Measurements from ENCODE around the gene KRTAP10-3.

DNA sequence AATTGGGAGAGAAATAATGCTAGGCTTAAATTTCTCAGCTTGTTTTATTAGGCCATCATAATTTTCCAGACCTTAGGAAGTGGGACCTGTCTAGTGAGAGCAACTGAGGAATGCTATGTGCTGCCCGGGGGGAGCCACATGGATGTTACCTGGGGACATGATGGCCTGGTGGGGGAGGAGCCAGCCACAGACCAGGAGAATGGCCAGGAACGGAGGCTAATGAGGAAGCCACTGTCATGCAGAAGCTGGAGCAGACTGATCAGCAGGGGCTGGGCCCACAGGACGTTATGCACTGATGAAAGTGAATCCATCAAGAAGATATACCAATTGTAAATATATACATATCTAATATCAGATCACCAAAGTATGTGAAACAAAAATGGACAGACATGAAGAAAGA is 14.0 kb downstream of the KRTAP10-3 start:
- TF ChIP-seq POLR2A (IDR thresholded peaks at IDR 0.05; ENCODE audit: extremely low read depth, insufficient read length) (no peak), CTCF (IDR thresholded peaks at IDR 0.05; ENCODE audit: low read depth, low read length) (no peak)
- TF ChIP-seq, protein P1, sequence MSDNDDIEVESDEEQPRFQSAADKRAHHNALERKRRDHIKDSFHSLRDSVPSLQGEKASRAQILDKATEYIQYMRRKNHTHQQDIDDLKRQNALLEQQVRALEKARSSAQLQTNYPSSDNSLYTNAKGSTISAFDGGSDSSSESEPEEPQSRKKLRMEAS (IDR thresholded peaks at IDR 0.05; ENCODE audit: low read depth, low read length), result no peak

Measured in NB4 (cell line).